ENCODE results near the gene AGFG2.

AGFG2 gene

GRCh38 chr7:100513212-100513810 is 25.7 kb upstream of the AGFG2 start:
- TF ChIP-seq GATA2 (IDR thresholded peaks at IDR 0.05; ENCODE audit: low read depth, low read length) (no peak), GATA3 (IDR thresholded peaks at IDR 0.05; ENCODE audit: low read depth, low read length) (no peak)

- TF ChIP-seq GATA3 (IDR thresholded peaks at IDR 0.05; ENCODE audit: low read depth, low read length), result no peak
- no peak for TF ChIP-seq GATA2 (IDR thresholded peaks at IDR 0.05; ENCODE audit: low read depth, low read length)
Measured at GRCh38 chr7:100515072-100515532, 23.9 kb upstream of the AGFG2 start.

GRCh38 chr7:100516135-100516812 is 22.7 kb upstream of the AGFG2 start:
- TF ChIP-seq GATA2 (IDR thresholded peaks at IDR 0.05; ENCODE audit: low read depth, low read length) (no peak), GATA3 (IDR thresholded peaks at IDR 0.05; ENCODE audit: low read depth, low read length) (no peak)

GRCh38 chr7:100517305-100517704 is 21.7 kb upstream of the AGFG2 start:
- TF ChIP-seq GATA2 (IDR thresholded peaks at IDR 0.05; ENCODE audit: low read depth, low read length), result no peak
- no peak for TF ChIP-seq GATA3 (IDR thresholded peaks at IDR 0.05; ENCODE audit: low read depth, low read length)

GRCh38 chr7:100519580-100519979 is 19.4 kb upstream of the AGFG2 start:
- TF ChIP-seq GATA3 (IDR thresholded peaks at IDR 0.05; ENCODE audit: low read depth, low read length), result no peak
- no peak for TF ChIP-seq GATA2 (IDR thresholded peaks at IDR 0.05; ENCODE audit: low read depth, low read length)

GRCh38 chr7:100520138-100520537 is 18.9 kb upstream of the AGFG2 start:
- TF ChIP-seq GATA3 (IDR thresholded peaks at IDR 0.05; ENCODE audit: low read depth, low read length), result no peak
- TF ChIP-seq GATA2 (IDR thresholded peaks at IDR 0.05; ENCODE audit: low read depth, low read length), result no peak

GRCh38 chr7:100521076-100521475 is 17.9 kb upstream of the AGFG2 start:
- TF ChIP-seq GATA3 (IDR thresholded peaks at IDR 0.05; ENCODE audit: low read depth, low read length) (no peak), GATA2 (IDR thresholded peaks at IDR 0.05; ENCODE audit: low read depth, low read length) (no peak)

- TF ChIP-seq GATA3 (IDR thresholded peaks at IDR 0.05; ENCODE audit: low read depth, low read length), result no peak
- TF ChIP-seq GATA2 (IDR thresholded peaks at IDR 0.05; ENCODE audit: low read depth, low read length), result no peak
Measured at GRCh38 chr7:100532165-100533022, 6.6 kb upstream of the AGFG2 start.

- no peak for TF ChIP-seq GATA2 (IDR thresholded peaks at IDR 0.05; ENCODE audit: low read depth, low read length)
- no peak for TF ChIP-seq GATA3 (IDR thresholded peaks at IDR 0.05; ENCODE audit: low read depth, low read length)
Measured at GRCh38 chr7:100538348-100538653, 702 bp upstream of the AGFG2 start.

GRCh38 chr7:100539436-100540006 is 518 bp downstream of the AGFG2 start:
- no peak for TF ChIP-seq GATA2 (IDR thresholded peaks at IDR 0.05; ENCODE audit: low read depth, low read length)
- no peak for TF ChIP-seq GATA3 (IDR thresholded peaks at IDR 0.05; ENCODE audit: low read depth, low read length)

GRCh38 chr7:100540073-100540723 is 1.2 kb downstream of the AGFG2 start:
- TF ChIP-seq GATA2 (IDR thresholded peaks at IDR 0.05; ENCODE audit: low read depth, low read length) (no peak; the same call in 1 of the 2 replicates), GATA3 (IDR thresholded peaks at IDR 0.05; ENCODE audit: low read depth, low read length) (no peak)

GRCh38 chr7:100543586-100543985 is 4.6 kb downstream of the AGFG2 start:
- TF ChIP-seq GATA3 (IDR thresholded peaks at IDR 0.05; ENCODE audit: low read depth, low read length) (no peak), GATA2 (IDR thresholded peaks at IDR 0.05; ENCODE audit: low read depth, low read length) (no peak)

GRCh38 chr7:100544386-100544785 is 5.4 kb downstream of the AGFG2 start:
- TF ChIP-seq GATA2 (IDR thresholded peaks at IDR 0.05; ENCODE audit: low read depth, low read length) (no peak), GATA3 (IDR thresholded peaks at IDR 0.05; ENCODE audit: low read depth, low read length) (no peak)

GRCh38 chr7:100544967-100545359 is 6.0 kb downstream of the AGFG2 start:
- no peak for TF ChIP-seq GATA3 (IDR thresholded peaks at IDR 0.05; ENCODE audit: low read depth, low read length)
- TF ChIP-seq GATA2 (IDR thresholded peaks at IDR 0.05; ENCODE audit: low read depth, low read length), result no peak

Data from SH-SY5Y (cell line).